GM10266 (cell line): ENCODE results near the gene DYNLRB2.

Experiments used
- DNase-seq: peaks from one replicate; pipeline ENCODE4 v3.0.0; 2012; ENCODE audit errors: extremely low spot score
- CTCF ChIP-seq: IDR thresholded peaks from 2 replicates; pipeline ENCODE4 v1.5.1; 2012; ENCODE audit warnings: mild to moderate bottlenecking, low read depth; ENCODE audit not compliant: control insufficient read depth, insufficient read depth; ENCODE audit errors: missing control alignments

The DYNLRB2 gene

GRCh38 chr16:80591071-80591915 lies 50.5 kb downstream of the DYNLRB2 start:
- no peak for TF ChIP-seq CTCF
- DNase-seq = no peak

- no peak for DNase-seq
- no peak for TF ChIP-seq CTCF
Observed at GRCh38 chr16:80592273-80592672, 51.5 kb downstream of the DYNLRB2 start.

GRCh38 chr16:80594756-80595155 lies 54.0 kb downstream of the DYNLRB2 start:
- no peak for DNase-seq
- no peak for TF ChIP-seq CTCF

DNA sequence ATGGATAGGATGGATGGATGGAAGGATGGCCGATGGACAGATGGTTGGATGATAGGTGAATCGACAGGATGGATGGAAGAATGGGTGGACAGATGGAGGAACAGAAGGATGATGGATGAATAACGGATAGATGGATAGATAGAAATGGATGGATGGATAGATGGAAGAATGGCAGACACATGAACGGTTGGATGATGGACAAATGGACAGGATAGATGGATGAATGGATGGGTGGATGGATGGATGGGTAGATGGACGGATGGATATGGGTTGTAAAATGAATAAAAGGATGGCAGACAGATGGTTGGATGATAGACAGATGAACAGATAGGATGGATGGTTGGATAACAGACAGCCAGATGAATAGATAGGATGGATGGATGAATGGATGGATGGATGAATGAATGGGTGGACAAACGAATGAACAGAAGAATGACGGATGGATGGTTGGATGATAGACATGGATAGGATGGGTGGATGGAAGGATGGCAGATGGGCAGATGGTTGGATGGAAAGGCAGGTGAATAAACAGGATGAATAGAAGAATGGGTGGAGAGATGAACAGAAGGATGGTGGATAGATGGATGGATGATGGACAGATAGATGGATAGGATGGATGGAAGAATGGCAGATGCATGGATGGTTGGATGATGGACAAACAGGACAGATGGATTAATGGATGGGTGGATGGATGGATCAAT lies 55.9 kb downstream of the DYNLRB2 start:
- TF ChIP-seq CTCF = no peak

DNA sequence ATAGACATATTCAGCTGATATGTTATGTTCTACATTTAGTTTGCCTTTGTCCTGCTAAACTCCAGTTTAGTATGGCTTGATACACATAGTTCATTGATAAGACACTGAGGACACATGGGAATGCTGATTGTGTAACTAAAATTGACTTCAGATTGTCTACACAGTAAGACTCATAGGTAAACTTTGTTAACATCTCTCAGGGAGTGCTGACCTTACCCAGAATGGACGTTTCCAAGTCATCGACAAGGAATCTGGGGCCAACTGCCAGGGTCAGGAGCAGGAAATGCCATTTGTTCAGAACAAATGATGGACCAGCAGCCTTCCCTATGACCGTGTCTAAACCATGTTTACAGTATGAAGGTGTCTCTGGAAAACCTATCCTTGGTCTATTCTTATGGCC lies 58.7 kb downstream of the DYNLRB2 start:
- no peak for DNase-seq
- no peak for TF ChIP-seq CTCF

More for the DNA sequence above, 55.9 kb downstream of the DYNLRB2 start:
- DNase-seq = no peak
